Measurements from ENCODE around the gene PAXX. TPM values are rescaled to one million over a fixed set of nuclear protein-coding genes. Genes with fewer than 3 reads are reported as not detected.
"Not testable (repeated sequence)": the region's sequence is repeated elsewhere in the genome, so short reads cannot be mapped to it uniquely, and the experiment has no call there.

PAXX gene
- total RNA-seq, 1 experiment from 2014 or later, result 89.0 TPM

DNA sequence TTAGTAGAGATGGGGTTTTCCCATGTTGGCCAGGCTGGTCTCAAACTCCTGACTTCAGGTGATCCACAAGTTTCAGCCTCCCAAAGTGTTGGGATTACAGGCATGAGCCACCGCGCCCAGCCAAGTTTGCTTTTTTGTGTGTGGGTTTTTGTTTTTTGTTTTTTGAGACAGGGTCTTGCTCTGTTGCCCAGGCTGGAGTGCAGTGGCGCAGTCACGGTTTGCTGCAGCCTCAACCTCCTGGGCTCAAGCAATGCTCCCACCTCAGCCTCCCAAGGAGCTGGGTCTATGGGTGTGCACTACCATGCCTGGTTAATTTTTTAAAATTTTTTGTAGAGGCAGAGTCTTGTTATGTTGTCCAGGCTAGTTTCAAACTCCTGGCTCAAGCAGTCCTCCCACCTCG is 41.3 kb downstream of the PAXX start:
- POLR2A ChIA-PET; intact Hi-C loops (cut with micrococcal nuclease); ATAC-seq; H3K9me3 ChIP-seq (ENCODE audit: control insufficient read depth in 1 of 2, insufficient read depth in 1 of 2, low read depth in 1 of 2, low read length in 2 of 2); H3K4me2 ChIP-seq (ENCODE audit: low read length); H2AFZ ChIP-seq (ENCODE audit: low read depth, low read length, poor library complexity, severe bottlenecking); H4K20me1 ChIP-seq (ENCODE audit: insufficient read depth); DNase-seq (ENCODE audit: low read depth, low spot score); RAD21 ChIA-PET (ENCODE audit: low non-redundant PET in 1 of 2, low total read pairs in 2 of 2, uncharacterized antibody in 2 of 2, unreplicated experiment in 2 of 2); H3K9ac ChIP-seq (ENCODE audit: low read length); H3K36me3 ChIP-seq (ENCODE audit: control insufficient read depth in 1 of 2, insufficient read depth in 2 of 2, low read length in 2 of 2); H3K79me2 ChIP-seq (ENCODE audit: insufficient read depth, low read length); H3K4me3 ChIP-seq (replicated peaks in 1 of 2; ENCODE audit: low read depth in 1 of 2, low read length in 2 of 2); H3K9me2 ChIP-seq (ENCODE audit: insufficient read depth); H3K27me3 ChIP-seq (ENCODE audit: insufficient read depth, low read length); H3K27ac ChIP-seq (ENCODE audit: low read depth, low read length); BruUV-seq (replicated peaks): not testable (repeated sequence)
- CTCF ChIA-PET, result interaction anchor here (1.7 to 4.0 kb wide), 2 partner anchors 85 to 243 kb away, joined by 5 to 109 read pairs; partner anchors contain the start of gene TMEM141
- peaks cover 17 to 34% of the 10 kb centered on the region in 2 experiments for H3K4me1 ChIP-seq (ENCODE audit: control insufficient read depth in 1 of 2, insufficient read depth in 2 of 2, low read length in 2 of 2)

DNA sequence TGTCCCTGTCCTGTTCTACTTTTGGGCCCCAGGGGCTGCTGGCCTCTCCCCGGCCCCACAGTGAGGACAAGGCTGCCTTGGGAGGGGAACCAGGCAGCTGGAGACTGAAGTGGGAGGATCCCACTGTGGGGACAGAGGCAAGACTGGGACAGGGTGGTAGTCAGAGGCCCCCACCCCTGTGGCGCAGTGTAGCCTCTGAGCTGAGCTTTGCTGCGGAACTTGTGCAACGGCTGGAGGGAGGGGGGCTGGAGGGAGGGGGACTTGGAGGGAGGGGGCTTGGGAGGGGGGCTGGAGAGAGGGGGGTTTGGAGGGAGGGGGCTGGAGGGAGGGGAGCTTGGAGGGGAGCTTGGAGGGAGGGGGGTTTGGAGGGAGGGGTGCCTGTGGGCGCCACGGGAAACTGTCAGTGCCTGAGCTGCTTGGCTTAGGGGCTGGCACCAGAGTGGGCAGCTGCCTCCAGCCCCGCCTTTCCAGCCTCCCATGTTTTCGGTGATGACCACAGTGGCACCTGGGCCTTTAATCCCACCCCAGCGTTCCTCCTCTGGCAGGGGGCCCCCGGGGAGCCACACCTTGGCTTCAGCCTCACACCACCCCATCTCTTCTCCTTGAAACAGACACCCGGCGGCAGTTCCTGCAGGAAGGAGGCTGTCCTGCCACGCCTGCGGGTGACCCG is 42.0 kb downstream of the PAXX start:
- Histone ChIP-seq H4K20me1 (ENCODE audit: insufficient read depth) (no peaks in the 10 kb centered on the region), H3K79me2 (ENCODE audit: insufficient read depth, low read length) (no peaks in the 10 kb centered on the region), H2AFZ (ENCODE audit: low read depth, low read length, poor library complexity, severe bottlenecking) (no peak overlapping the region), H3K4me3 (replicated peaks in 1 of 2; ENCODE audit: low read depth in 1 of 2, low read length in 2 of 2) (no peak overlapping the region), H3K9me3 (ENCODE audit: control insufficient read depth in 1 of 2, insufficient read depth in 1 of 2, low read depth in 1 of 2, low read length in 2 of 2) (no peaks in the 10 kb centered on the region), H3K36me3 (ENCODE audit: control insufficient read depth in 1 of 2, insufficient read depth in 2 of 2, low read length in 2 of 2) (peaks cover 0 to 3% of the 10 kb centered on the region in 2 experiments; a peak in 2 of 4 replicates), H3K27me3 (ENCODE audit: insufficient read depth, low read length) (no peaks in the 10 kb centered on the region), H3K4me1 (ENCODE audit: control insufficient read depth in 1 of 2, insufficient read depth in 2 of 2, low read length in 2 of 2) (peaks cover 13 to 27% of the 10 kb centered on the region in 2 experiments; a peak in 3 of 4 replicates), H3K9me2 (ENCODE audit: insufficient read depth) (no peaks in the 10 kb centered on the region), H3K27ac (ENCODE audit: low read depth, low read length) (no peak overlapping the region; the same call in 1 of the 2 replicates), H3K4me2 (ENCODE audit: low read length) (peak overlapping the region; percentile 70), H3K9ac (ENCODE audit: low read length) (no peak overlapping the region)
- ChIA-PET POLR2A (no interaction called here), RAD21 (ENCODE audit: low non-redundant PET in 1 of 2, low total read pairs in 2 of 2, uncharacterized antibody in 2 of 2, unreplicated experiment in 2 of 2) (interaction anchor here (0.7 to 1.9 kb wide), 5 partner anchors 13 to 187 kb away, joined by 3 to 25 read pairs (median 3); partner anchors contain the start of gene SAPCD2 (in 1 of the 2)), CTCF (interaction anchor here (0.8 to 4.0 kb wide), 20 partner anchors 11 to 248 kb away, joined by 3 to 109 read pairs (median 6); partner anchors contain the start of genes AJM1, C8G, NPDC1 and SAPCD2)
- no peak for DNase-seq (ENCODE audit: low read depth, low spot score)
- BruUV-seq (replicated peaks), result no TSS peak
- intact Hi-C loops (cut with micrococcal nuclease), result no loop called here
- no peak for TF ChIP-seq SRF (IDR thresholded peaks at IDR 0.05; ENCODE audit: low read depth)
- TF ChIP-seq, protein P1, sequence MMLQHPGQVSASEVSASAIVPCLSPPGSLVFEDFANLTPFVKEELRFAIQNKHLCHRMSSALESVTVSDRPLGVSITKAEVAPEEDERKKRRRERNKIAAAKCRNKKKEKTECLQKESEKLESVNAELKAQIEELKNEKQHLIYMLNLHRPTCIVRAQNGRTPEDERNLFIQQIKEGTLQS (IDR thresholded peaks at IDR 0.05), result no peak
- TF ChIP-seq CEBPB (IDR thresholded peaks at IDR 0.05; ENCODE audit: low read depth), result no peak
- TF ChIP-seq, protein P2, sequence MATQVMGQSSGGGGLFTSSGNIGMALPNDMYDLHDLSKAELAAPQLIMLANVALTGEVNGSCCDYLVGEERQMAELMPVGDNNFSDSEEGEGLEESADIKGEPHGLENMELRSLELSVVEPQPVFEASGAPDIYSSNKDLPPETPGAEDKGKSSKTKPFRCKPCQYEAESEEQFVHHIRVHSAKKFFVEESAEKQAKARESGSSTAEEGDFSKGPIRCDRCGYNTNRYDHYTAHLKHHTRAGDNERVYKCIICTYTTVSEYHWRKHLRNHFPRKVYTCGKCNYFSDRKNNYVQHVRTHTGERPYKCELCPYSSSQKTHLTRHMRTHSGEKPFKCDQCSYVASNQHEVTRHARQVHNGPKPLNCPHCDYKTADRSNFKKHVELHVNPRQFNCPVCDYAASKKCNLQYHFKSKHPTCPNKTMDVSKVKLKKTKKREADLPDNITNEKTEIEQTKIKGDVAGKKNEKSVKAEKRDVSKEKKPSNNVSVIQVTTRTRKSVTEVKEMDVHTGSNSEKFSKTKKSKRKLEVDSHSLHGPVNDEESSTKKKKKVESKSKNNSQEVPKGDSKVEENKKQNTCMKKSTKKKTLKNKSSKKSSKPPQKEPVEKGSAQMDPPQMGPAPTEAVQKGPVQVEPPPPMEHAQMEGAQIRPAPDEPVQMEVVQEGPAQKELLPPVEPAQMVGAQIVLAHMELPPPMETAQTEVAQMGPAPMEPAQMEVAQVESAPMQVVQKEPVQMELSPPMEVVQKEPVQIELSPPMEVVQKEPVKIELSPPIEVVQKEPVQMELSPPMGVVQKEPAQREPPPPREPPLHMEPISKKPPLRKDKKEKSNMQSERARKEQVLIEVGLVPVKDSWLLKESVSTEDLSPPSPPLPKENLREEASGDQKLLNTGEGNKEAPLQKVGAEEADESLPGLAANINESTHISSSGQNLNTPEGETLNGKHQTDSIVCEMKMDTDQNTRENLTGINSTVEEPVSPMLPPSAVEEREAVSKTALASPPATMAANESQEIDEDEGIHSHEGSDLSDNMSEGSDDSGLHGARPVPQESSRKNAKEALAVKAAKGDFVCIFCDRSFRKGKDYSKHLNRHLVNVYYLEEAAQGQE (IDR thresholded peaks at IDR 0.05; ENCODE audit: low read depth), result no peak
- TF ChIP-seq EZH2phosphoT487 (IDR thresholded peaks at IDR 0.05; ENCODE audit: borderline replicate concordance), result no peak
- TF ChIP-seq TCF7L2 (IDR thresholded peaks at IDR 0.05; ENCODE audit: borderline replicate concordance, extremely low read depth, insufficient read depth, insufficient read length), result peak; percentile 13
- peak; percentile 10 for ATAC-seq

Data from HCT116 (cell line).